Stimulated activated CD8-positive, alpha-beta memory T cell treated with anti-CD3 and anti-CD28 coated beads, Interleukin-7, amount 100 ng/mL, for 48 hours (primary cell): ENCODE results near the gene OR1D5.
"Not testable (repeated sequence)": the region's sequence is repeated elsewhere in the genome, so short reads cannot be mapped to it uniquely, and the experiment has no call there.

ENCODE experiments used
- DNase-seq, 2 donors: peaks; one replicate each; pipeline ENCODE4 v3.0.0-alpha.2; 2020; ENCODE audit warnings: low read depth in 1 of 2; ENCODE audit errors: extremely low read depth in 1 of 2

Gene OR1D5

GRCh38 chr17:3032258-3033247 lies 30.9 kb downstream of the OR1D5 start:
- no peak for DNase-seq

DNA sequence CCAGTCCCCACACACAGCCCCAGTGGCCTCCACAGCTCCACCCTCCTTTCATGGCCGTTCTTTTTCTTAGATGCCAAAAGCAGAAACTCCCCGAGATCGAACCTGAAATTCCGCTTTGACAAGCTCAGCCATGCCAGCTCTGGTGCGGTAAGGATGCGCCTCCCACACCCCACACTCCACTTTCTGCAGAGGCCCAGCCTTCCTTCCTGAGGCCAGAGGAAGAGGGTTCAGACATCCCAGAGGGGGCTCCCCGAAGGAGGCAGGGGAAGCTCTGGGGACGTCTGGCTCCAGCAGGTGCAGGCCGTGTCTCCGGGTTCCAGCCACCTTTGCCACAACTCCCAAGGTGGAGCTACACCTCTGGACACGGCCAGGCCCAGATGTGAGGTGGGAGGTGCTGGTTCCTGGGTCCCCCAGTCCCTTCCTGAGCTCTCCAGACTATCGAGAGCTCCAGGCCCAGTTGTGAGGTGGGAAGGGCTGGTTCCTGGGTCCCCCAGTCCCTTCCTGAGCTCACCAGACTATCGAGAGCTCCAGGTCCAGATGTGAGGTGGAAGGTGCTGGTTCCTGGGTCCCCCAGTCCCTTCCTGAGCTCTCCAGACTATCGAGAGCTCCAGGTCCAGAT lies 32.4 kb downstream of the OR1D5 start:
- not testable (repeated sequence) for DNase-seq

DNA sequence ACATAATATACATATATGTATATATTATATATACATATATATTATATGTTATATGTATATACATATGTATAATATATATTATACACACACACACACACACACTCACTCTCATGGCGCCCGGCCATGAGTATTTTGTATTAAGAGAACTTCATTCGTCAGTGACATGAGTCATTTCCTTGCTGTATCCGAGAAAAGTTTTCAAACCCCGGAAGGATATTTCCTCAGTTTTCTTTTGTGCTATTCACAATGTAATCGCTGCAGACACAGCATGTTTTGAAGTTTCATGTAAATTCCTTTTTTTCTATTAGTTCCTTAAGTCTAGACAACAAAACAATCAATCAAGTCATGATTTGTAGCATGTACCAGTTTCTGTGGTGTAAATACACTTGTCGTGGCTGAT lies 33.3 kb downstream of the OR1D5 start:
- DNase-seq: no peak

- no peak for DNase-seq
These were observed 34.0 kb downstream of the OR1D5 start for GRCh38 chr17:3029213-3029913.

- no peak for DNase-seq
These were observed 35.4 kb downstream of the OR1D5 start for GRCh38 chr17:3027786-3028532.

DNA sequence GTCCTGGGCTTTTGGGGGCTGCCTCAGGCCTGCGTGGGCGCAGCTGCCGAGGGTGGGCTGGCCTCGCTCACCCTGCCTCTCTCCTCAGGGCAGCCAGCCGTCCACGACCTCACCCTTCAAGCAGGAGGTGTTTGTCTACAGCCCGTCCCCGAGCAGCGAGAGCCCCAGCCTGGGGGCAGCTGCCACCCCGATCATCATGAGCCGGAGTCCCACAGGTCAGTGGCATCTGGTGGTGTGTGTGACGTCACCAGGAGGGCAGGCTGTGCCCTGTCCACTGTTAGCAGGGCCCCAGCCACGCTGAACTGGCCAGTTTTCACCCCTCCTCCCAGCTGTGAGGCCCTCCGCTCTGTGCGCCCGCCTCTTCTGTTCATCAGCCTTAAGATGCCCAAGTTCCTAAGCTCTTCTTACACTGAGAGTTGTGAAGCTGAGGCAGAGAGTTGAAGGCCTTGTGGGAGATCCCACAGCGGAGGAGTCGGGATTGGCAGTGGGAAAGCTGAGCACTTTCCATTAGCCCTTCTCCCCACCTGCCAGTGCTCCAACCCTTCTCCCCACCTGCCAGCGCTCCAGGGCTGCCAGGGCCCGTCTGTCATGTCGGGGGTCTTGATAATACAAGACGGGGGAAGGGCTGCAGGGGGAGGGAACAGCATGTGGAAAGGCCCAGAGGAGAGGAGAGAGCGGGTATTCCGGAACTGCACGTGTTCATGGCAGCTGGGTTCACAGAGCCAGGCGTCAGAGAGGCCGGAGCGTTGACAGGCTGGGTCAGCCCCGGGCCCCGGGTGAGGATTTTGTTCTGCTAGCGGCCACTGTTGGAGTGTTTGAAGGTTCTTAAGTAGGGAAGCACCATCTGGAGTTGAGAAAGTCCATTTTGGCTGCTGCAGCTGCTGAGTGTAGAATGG lies 36.3 kb downstream of the OR1D5 start:
- DNase-seq: no peak

DNA sequence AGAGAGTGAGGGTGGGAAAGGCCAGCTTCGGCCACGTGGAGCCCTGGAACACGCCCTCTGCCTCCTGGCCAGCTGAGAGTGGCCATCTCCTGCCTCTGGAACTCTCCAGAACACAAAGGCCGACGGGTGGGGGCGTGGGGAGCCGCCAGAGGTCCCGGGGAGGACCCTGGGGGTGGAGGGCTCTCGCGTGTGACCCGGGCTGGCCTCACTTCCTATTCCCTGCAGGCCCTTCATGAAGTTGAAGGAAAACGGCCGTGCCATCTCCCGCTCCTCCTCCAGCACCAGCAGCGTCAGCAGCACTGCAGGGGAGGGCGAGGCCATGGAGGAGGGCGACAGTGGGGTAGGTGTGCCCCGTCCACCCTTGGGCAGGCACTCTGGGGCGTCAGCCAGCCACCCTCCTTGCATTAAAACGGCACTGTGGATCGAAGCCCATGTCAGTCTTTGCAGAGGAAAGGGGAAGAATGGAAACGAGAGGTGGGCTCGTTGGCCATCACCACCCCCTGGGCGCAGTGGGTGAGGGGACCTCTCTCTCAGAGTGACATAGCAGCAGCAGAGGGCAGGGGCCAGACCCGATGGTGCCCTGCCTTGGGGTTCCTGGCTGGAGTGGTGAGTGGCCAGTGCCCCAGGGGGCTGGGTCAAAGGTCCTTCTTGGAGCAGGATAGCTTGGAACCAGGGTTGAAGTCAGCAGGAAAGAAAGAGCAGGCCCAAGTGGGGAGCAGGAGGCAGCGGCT lies 37.1 kb downstream of the OR1D5 start:
- DNase-seq: no peak

- DNase-seq: no peak
These were observed 37.8 kb downstream of the OR1D5 start for GRCh38 chr17:3025421-3026124.

DNA sequence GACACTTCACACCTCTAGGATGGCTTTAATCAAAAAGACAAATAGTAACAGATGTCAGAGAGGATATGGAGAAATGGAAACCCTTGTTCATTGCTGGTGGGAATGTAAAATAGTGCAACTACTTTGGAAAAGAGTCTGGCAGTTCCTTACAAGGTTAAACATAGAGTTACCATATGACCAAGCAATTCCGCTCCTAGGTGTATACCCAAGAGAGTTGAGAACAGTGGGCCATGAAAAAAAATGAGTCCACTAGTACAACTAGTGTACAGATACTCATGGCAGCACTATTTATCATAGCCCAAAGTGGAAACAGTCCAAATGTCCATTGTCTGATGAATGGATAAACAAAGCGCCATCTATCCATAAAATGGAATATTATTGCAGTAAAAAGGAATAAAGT lies 39.1 kb downstream of the OR1D5 start:
- DNase-seq: no peak

- no peak for DNase-seq
These were observed 41.2 kb downstream of the OR1D5 start for GRCh38 chr17:3022197-3022596.

DNA sequence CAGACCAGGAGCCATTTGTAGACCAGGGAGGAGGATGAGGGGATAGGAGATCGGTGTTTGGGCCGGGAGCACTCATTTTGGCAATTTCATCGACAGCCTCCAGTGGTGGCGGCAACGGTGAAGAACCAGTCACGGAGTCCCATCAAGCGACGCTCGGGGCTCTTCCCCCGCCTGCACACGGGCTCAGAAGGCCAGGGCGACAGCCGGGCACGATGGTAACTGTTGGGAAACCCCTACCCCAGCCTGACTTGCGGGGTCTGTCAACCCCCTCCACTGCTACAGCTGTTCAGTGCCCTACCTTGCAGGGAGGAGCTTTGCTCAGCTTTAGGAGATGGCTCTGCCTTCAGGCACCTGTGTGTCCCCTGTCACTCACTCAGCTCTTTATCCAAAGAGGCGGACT lies 43.0 kb downstream of the OR1D5 start:
- no peak for DNase-seq

- no peak for DNase-seq
These were observed 43.6 kb downstream of the OR1D5 start for GRCh38 chr17:3019761-3020160.

- no peak for DNase-seq
These were observed 45.5 kb downstream of the OR1D5 start for GRCh38 chr17:3017936-3018335.

GRCh38 chr17:3015890-3016289 lies 47.5 kb downstream of the OR1D5 start:
- no peak for DNase-seq

- peak in 1 of 2 donors; percentile 29 for DNase-seq
These were observed 50.4 kb downstream of the OR1D5 start for GRCh38 chr17:3012926-3013581.
